ENCODE measurements around the gene SBNO1.
"Not testable (repeated sequence)": the region's sequence is repeated elsewhere in the genome, so short reads cannot be mapped to it uniquely, and the experiment has no call there.

The SBNO1 gene

GRCh38 chr12:123248996-123249741 is 115.5 kb downstream of the SBNO1 start:
- not testable (repeated sequence) for DNase-seq (ENCODE audit: low spot score)

- DNase-seq (ENCODE audit: low spot score) = not testable (repeated sequence)
Measured at GRCh38 chr12:123248129-123248528, 116.5 kb downstream of the SBNO1 start.

GRCh38 chr12:123245678-123246077 is 119.0 kb downstream of the SBNO1 start:
- DNase-seq (ENCODE audit: low spot score) = no peak

- no peak for DNase-seq (ENCODE audit: low spot score)
Measured at GRCh38 chr12:123243671-123244262, 120.9 kb downstream of the SBNO1 start.

- no peak for DNase-seq (ENCODE audit: low spot score)
Measured at GRCh38 chr12:123242116-123242904, 122.3 kb downstream of the SBNO1 start.

Measured in putamen (tissue), 1 donor.